B cell (primary cell): ENCODE results near the gene PLSCR5.

ENCODE experiments used
- EZH2 ChIP-seq: IDR thresholded peaks from 2 replicates; pipeline ENCODE4 v1.6.1; 2012; ENCODE audit warnings: borderline replicate concordance, low read depth, mild to moderate bottlenecking, moderate library complexity, low read length; ENCODE audit not compliant: insufficient read depth, poor library complexity, severe bottlenecking
- TF ChIP-seq, protein P1 (sequence below): fragments of 200-600 bp; IDR thresholded peaks from one replicate; pipeline ENCODE4 v1.8.0; 2022; ENCODE audit warnings: antibody characterized with exemption, mild to moderate bottlenecking

DNA sequence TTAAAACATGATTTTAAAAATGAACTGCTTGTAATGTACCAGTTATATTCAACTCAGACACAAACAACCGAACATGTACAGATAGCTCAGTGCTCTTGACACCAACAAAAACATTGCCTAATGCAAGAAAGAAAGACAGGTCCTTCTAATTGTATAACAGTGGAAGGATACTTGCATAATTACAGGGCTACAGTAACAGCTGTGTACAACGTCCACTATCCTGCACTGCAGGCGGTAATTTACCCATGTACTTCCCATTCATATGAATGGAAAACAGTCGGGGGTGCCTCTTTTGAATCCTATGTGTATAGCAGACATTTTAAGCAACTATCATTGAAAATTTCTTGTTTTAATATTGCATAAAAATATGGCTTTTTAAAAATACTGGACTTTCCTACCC, 41.1 kb upstream of the PLSCR5 start:
- TF ChIP-seq EZH2, result no peak
- TF ChIP-seq, protein P1, sequence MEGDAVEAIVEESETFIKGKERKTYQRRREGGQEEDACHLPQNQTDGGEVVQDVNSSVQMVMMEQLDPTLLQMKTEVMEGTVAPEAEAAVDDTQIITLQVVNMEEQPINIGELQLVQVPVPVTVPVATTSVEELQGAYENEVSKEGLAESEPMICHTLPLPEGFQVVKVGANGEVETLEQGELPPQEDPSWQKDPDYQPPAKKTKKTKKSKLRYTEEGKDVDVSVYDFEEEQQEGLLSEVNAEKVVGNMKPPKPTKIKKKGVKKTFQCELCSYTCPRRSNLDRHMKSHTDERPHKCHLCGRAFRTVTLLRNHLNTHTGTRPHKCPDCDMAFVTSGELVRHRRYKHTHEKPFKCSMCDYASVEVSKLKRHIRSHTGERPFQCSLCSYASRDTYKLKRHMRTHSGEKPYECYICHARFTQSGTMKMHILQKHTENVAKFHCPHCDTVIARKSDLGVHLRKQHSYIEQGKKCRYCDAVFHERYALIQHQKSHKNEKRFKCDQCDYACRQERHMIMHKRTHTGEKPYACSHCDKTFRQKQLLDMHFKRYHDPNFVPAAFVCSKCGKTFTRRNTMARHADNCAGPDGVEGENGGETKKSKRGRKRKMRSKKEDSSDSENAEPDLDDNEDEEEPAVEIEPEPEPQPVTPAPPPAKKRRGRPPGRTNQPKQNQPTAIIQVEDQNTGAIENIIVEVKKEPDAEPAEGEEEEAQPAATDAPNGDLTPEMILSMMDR, result no peak
